HepG2 (cell line): ENCODE results near the gene ANXA5. TPM values are rescaled to one million over a fixed set of nuclear protein-coding genes. Genes with fewer than 3 reads are reported as not detected.
A peak's percentile ranks its signal among the peaks of the same experiment; 100 is the strongest.

Source experiments
- ASH2L ChIP-seq: fragments of 300-600, 200-600 bp; sonication (generic); IDR thresholded peaks from 2 replicates; pipeline ENCODE4 v1.7.0; 2017; ENCODE audit warnings: low read depth, mild to moderate bottlenecking, moderate library complexity, mixed read lengths, low read length; ENCODE audit not compliant: insufficient read length
- EP300 ChIP-seq, 3 experiments: sonication (generic) in 1 of 3; formaldehyde crosslinking in 1 of 3; IDR thresholded peaks; 2 replicates each; pipeline versions ENCODE4 v1.5.1 to v1.6.1; 2011 to 2020; ENCODE audit warnings: low read depth in 2 of 3, low read length in 2 of 3, borderline replicate concordance in 1 of 3, improper control_type of control experiment in 1 of 3, mild to moderate bottlenecking in 1 of 3, missing genetic modification reagents in 1 of 3, moderate library complexity in 1 of 3
- FOXC1 ChIP-seq: sonication (generic); formaldehyde crosslinking; IDR thresholded peaks from 2 replicates; pipeline ENCODE4 v1.8.0; 2022; ENCODE audit warnings: mild to moderate bottlenecking, missing genetic modification reagents, borderline replicate concordance
- FOXP1 ChIP-seq, 2 experiments: fragments of 450-650 bp in 1 of 2; IDR thresholded peaks; 2 replicates each; pipeline ENCODE4 v1.6.1; 2017 to 2018; ENCODE audit warnings: antibody characterized with exemption in 1 of 2
- KLF16 ChIP-seq, 2 experiments: sonication (generic) in 1 of 2; formaldehyde crosslinking in 1 of 2; IDR thresholded peaks; 2 replicates each; pipeline versions ENCODE4 v1.6.1 to v1.8.0; 2016 to 2023; ENCODE audit warnings: missing genetic modification reagents in 2 of 2, missing compliant biosample characterization in 1 of 2
- MAX ChIP-seq: IDR thresholded peaks from 2 replicates; pipeline ENCODE4 v1.6.1; 2012; ENCODE audit warnings: inconsistent platforms
- MBD4 ChIP-seq: IDR thresholded peaks from 2 replicates; pipeline ENCODE4 v1.6.1; 2012; ENCODE audit warnings: low read length, inconsistent platforms, borderline replicate concordance
- MXI1 ChIP-seq: IDR thresholded peaks from 3 replicates; pipeline ENCODE4 v1.6.1; 2012; ENCODE audit warnings: low read depth, low read length, inconsistent platforms, borderline replicate concordance
- NCOR1 ChIP-seq: fragments of 200-600 bp; sonication (generic); IDR thresholded peaks from 2 replicates; pipeline ENCODE4 v1.7.0; 2017; ENCODE audit warnings: antibody characterized with exemption, low read length, borderline replicate concordance
- NR2F6 ChIP-seq, 2 experiments: IDR thresholded peaks; 2 replicates each; pipeline ENCODE4 v1.6.1; 2016; ENCODE audit warnings: antibody characterized with exemption in 1 of 2, mild to moderate bottlenecking in 1 of 2
- PATZ1 ChIP-seq: sonication (generic); formaldehyde crosslinking; IDR thresholded peaks from 2 replicates; pipeline ENCODE4 v1.4.0; 2020; ENCODE audit warnings: missing genetic modification reagents
- SOX13 ChIP-seq, 3 experiments: fragments of 450-650 bp in 1 of 3; sonication (generic) in 1 of 3; formaldehyde crosslinking in 1 of 3; IDR thresholded peaks in 2 of 3; conservative IDR thresholded peaks in 1 of 3; 2 replicates each; pipeline versions ENCODE4 v1.5.0 to v1.6.1; 2016 to 2020; ENCODE audit warnings: antibody characterized with exemption in 1 of 3, mild to moderate bottlenecking in 1 of 3, missing compliant biosample characterization in 1 of 3, missing genetic modification reagents in 1 of 3, moderate library complexity in 1 of 3
- TFE3 ChIP-seq: IDR thresholded peaks from 2 replicates; pipeline ENCODE4 v1.6.1; 2016
- ZNF10 ChIP-seq: sonication (generic); formaldehyde crosslinking; IDR thresholded peaks from 2 replicates; pipeline ENCODE4 v1.4.0; 2020; ENCODE audit warnings: mild to moderate bottlenecking, low read depth, missing genetic modification reagents, borderline replicate concordance
- ZNF232 ChIP-seq: sonication (generic); formaldehyde crosslinking; IDR thresholded peaks from 2 replicates; pipeline ENCODE4 v1.4.0; 2020; ENCODE audit warnings: missing genetic modification reagents, borderline replicate concordance
- ZNF609 ChIP-seq: sonication (generic); formaldehyde crosslinking; IDR thresholded peaks from 2 replicates; pipeline ENCODE4 v1.4.0; 2020; ENCODE audit warnings: mild to moderate bottlenecking, missing genetic modification reagents, borderline replicate concordance
- ZNF75D ChIP-seq: sonication (generic); formaldehyde crosslinking; IDR thresholded peaks from 2 replicates; pipeline ENCODE4 v1.8.1; 2023; ENCODE audit warnings: missing genetic modification reagents, mild to moderate bottlenecking, borderline replicate concordance
- polyA plus RNA-seq, 8 experiments: library from polyadenylated mRNA; depleted of rRNA in 3 of 8; stranded (reverse) in 7 of 8; unstranded in 1 of 8; fragments of >200 nt; fragmentation: Illumina TruSeq in 4 of 8; extraction: Trizol in 4 of 8; gene quantifications; 2 replicates each; pipeline versions ENCODE4 v1.2.1 to v1.2.3, GENCODE V29; 2011 to 2016; ENCODE audit warnings: low read depth in 4 of 8, missing spikeins in 1 of 8, mixed read lengths in 1 of 8; ENCODE audit not compliant: insufficient read depth in 1 of 8
- total RNA-seq, 5 experiments: library from RNA; depleted of rRNA; stranded (reverse); fragments of >200 nt; fragmentation: Illumina TruSeq; extraction: Trizol; gene quantifications; 2 replicates each; pipeline ENCODE4 v1.2.3, GENCODE V29; 2016; ENCODE audit warnings: low read depth in 1 of 5

Gene ANXA5
- total and polyA plus RNA-seq, 2 of the 13 experiments (the other 11 are each of a cell fraction or from before 2014, with no cell fraction given) = 209 to 342 TPM

GRCh38 chr4:121676345-121677075 is 20.3 kb downstream of the ANXA5 start (continued):
- TF ChIP-seq KLF16 (CRISPR knock-in tag; IDR thresholded peaks at IDR 0.05) (peak in 1 of 2 experiments; percentile 40; a peak in 1 of 4 replicates), NCOR1 (peak; percentile 78), ZNF609 (peak; percentile 21; the same call in 1 of the 2 replicates), PATZ1 (peak; percentile 73; the same call in 1 of the 2 replicates), NR2F6 (IDR thresholded peaks at IDR 0.05) (peak; percentile 19; the same call in 1 of the 2 replicates), NR2F6 (CRISPR knock-in tag; IDR thresholded peaks at IDR 0.05) (peak; percentile 61), FOXC1 (CRISPR knock-in tag) (0 out of 2 replicates have a peak, but pooled peaks have one; percentile 51), ZNF232 (CRISPR knock-in tag) (peak; percentile 28; the same call in 1 of the 2 replicates), ASH2L (peak; percentile 37), ZNF10 (CRISPR knock-in tag) (no peak), TFE3 (peak; percentile 65; the same call in 1 of the 2 replicates), MAX (peak; percentile 53; the same call in 1 of the 2 replicates), FOXP1 (IDR thresholded peaks at IDR 0.05) (0 out of 2 replicates have a peak, but pooled peaks have one; percentile 18), FOXP1 (CRISPR knock-in tag; IDR thresholded peaks at IDR 0.05) (peak; percentile 77), MBD4 (peak; percentile 75; the same call in 1 of the 2 replicates), ZNF75D (no peak), SOX13 (IDR thresholded peaks at IDR 0.05) (peak; percentile 79), SOX13 (CRISPR knock-in tag; conservative IDR thresholded peaks at IDR 0.05 in 1 of 2, IDR thresholded peaks at IDR 0.05 in 1 of 2) (peak in 1 of 2 experiments; percentile 93; a peak in 2 of 4 replicates), MXI1 (peak; percentile 17; the same call in 1 of the 3 replicates), EP300 (IDR thresholded peaks at IDR 0.05; ENCODE audit: low read depth in 2 of 2, low read length in 2 of 2) (peak in 1 of 2 experiments; percentile 83; a peak in 2 of 4 replicates), EP300 (CRISPR knock-in tag; IDR thresholded peaks at IDR 0.05; ENCODE audit: borderline replicate concordance) (peak; percentile 33; the same call in 1 of the 2 replicates)
